Measurements from ENCODE around the gene SMPX. TPM values are rescaled to one million over a fixed set of nuclear protein-coding genes. Genes with fewer than 3 reads are reported as not detected.

The SMPX gene
- total RNA-seq, 2 experiments from 2014 or later: not detected

- intact Hi-C loops (cut with micrococcal nuclease; ENCODE audit: unreplicated experiment): no loop called here
- H3K9me2 ChIP-seq (ENCODE audit: insufficient read depth, low read length): no peaks in the 10 kb centered on the region
- H3K27ac ChIP-seq (ENCODE audit: low read depth, low read length, poor library complexity, severe bottlenecking): no peak overlapping the region
- TF ChIP-seq EZH2phosphoT487 (IDR thresholded peaks at IDR 0.05; ENCODE audit: borderline replicate concordance, low read depth, low read length) (no peak), CTCF (conservative IDR thresholded peaks at IDR 0.05; ENCODE audit: low read length) (peak; percentile 41; the same call in 1 of the 2 replicates)
- CTCF ChIA-PET (ENCODE audit: unreplicated experiment): no interaction called here
- no peaks in the 10 kb centered on the region for H3K36me3 ChIP-seq (ENCODE audit: insufficient read depth, low read length)
- no peak overlapping the region for H2AFZ ChIP-seq (ENCODE audit: low read length)
- H3K4me2 ChIP-seq (ENCODE audit: low read length): no peak overlapping the region
- H4K20me1 ChIP-seq (ENCODE audit: insufficient read depth, low read length): no peaks in the 10 kb centered on the region
- H3K4me3 ChIP-seq (ENCODE audit: low read depth, low read length, poor library complexity, severe bottlenecking): no peak overlapping the region
- no peak for DNase-seq (ENCODE audit: low spot score)
- no peaks in the 10 kb centered on the region for H3K4me1 ChIP-seq (ENCODE audit: insufficient read depth, low read length, poor library complexity, severe bottlenecking)
- no peaks in the 10 kb centered on the region for H3K79me2 ChIP-seq (ENCODE audit: insufficient read depth, low read depth, low read length)
- POLR2A ChIA-PET: no interaction called here
- H3K9me3 ChIP-seq (ENCODE audit: low read length): no peaks in the 10 kb centered on the region
- BruUV-seq (replicated peaks): no TSS peak
These were observed 12.9 kb upstream of the SMPX start for GRCh38 chrX:21770631-21771321.

DNA sequence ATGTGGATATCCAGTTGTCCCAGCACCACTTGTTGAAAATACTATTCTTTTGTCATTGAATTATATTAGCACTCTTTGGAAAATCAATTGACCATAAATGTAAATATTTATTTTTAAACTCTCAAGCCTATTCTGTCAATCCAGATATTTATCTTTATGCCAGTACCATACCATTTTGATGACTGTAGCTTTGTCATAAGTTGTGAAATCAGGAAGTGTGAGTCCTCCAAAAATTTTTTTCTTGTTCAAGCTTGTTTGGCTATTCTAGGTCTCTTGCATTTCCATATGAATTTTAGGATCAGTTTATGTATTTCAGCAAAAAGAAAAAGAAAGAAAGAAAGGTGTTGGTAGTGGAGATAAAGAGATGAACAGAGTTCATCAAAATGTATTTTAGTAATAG is 8.2 kb upstream of the SMPX start:
- Histone ChIP-seq H4K20me1 (ENCODE audit: insufficient read depth, low read length) (no peaks in the 10 kb centered on the region), H3K4me2 (ENCODE audit: low read length) (no peak overlapping the region)

More for the DNA sequence above, 8.2 kb upstream of the SMPX start:
- Histone ChIP-seq H3K36me3 (ENCODE audit: insufficient read depth, low read length) (no peaks in the 10 kb centered on the region), H3K9me2 (ENCODE audit: insufficient read depth, low read length) (no peaks in the 10 kb centered on the region), H3K4me1 (ENCODE audit: insufficient read depth, low read length, poor library complexity, severe bottlenecking) (no peaks in the 10 kb centered on the region), H3K9me3 (ENCODE audit: low read length) (no peaks in the 10 kb centered on the region), H2AFZ (ENCODE audit: low read length) (no peak overlapping the region), H3K27ac (ENCODE audit: low read depth, low read length, poor library complexity, severe bottlenecking) (no peak overlapping the region), H3K79me2 (ENCODE audit: insufficient read depth, low read depth, low read length) (no peaks in the 10 kb centered on the region), H3K4me3 (ENCODE audit: low read depth, low read length, poor library complexity, severe bottlenecking) (no peak overlapping the region)
- intact Hi-C loops (cut with micrococcal nuclease; ENCODE audit: unreplicated experiment): no loop called here
- TF ChIP-seq EZH2phosphoT487 (IDR thresholded peaks at IDR 0.05; ENCODE audit: borderline replicate concordance, low read depth, low read length): no peak
- TF ChIP-seq CTCF (conservative IDR thresholded peaks at IDR 0.05; ENCODE audit: low read length): no peak
- no peak for DNase-seq (ENCODE audit: low spot score)
- CTCF ChIA-PET (ENCODE audit: unreplicated experiment): no interaction called here
- POLR2A ChIA-PET: no interaction called here
- no TSS peak for BruUV-seq (replicated peaks)
